K562 (cell line): ENCODE results near the gene SYCP3. TPM values are rescaled to one million over a fixed set of nuclear protein-coding genes. Genes with fewer than 3 reads are reported as not detected.

Experiments
- ATAC-seq: fragments of 200-7000 bp; cut with Tn5 transposase; 3 replicates; pipeline ENCODE4 v1.9.1; 2020; ENCODE audit warnings: moderate library complexity
- BruUV-seq: library from RNA; stranded (reverse); fragments of 400-500 nt; replicated peaks from 2 replicates; lab custom pipeline; 2021; lab: Mats Ljungman, UMichigan
- CTCF ChIA-PET: fragments of 300-600 bp; formaldehyde crosslinking; extraction: SDS; loops from one replicate; lab custom pipeline; 2021; ENCODE audit warnings: low intra/inter-chr PET ratio; lab: Yijun Ruan, JAX
- POLR2A ChIA-PET: fragments of 300-600, 350-650 bp; sonication (Branson Sonifier 250); formaldehyde crosslinking; extraction: SDS; loops from one replicate; lab custom pipeline; 2021; ENCODE audit warnings: antibody characterized with exemption, inconsistent platforms; lab: Yijun Ruan, JAX
- DNase-seq, 4 experiments: peaks; one replicate each; pipeline versions ENCODE4 v3.0.0 to v3.0.0-alpha.2; 2011 to 2018; ENCODE audit warnings: low spot score in 3 of 4, mixed read lengths in 3 of 4; ENCODE audit errors: extremely low read depth in 1 of 4
- FAIRE-seq: peaks from 2 replicates; lab custom pipeline; 2011; peaks lifted over from hg19 to GRCh38; lab: Jason Lieb, UNC
- H2AFZ ChIP-seq: 2 replicates; pipeline ENCODE4 v1.6.0; 2011; ENCODE audit warnings: low read depth, low read length, control low read depth, inconsistent platforms
- H3K27ac ChIP-seq: fragments of 200-600 bp; 3 replicates; pipeline ENCODE4 v1.8.0; 2011; ENCODE audit warnings: low read depth, mild to moderate bottlenecking, control low read depth, inconsistent platforms, low read length, moderate library complexity, mixed read lengths; ENCODE audit errors: extremely low read depth
- H3K27me3 ChIP-seq, 2 experiments: fragments of 300-600 bp in 1 of 2; 2 replicates in 1 of 2; 3 replicates in 1 of 2; pipeline versions ENCODE4 v1.6.0 to v1.8.0; 2011; ENCODE audit warnings: inconsistent platforms in 2 of 2, low read length in 2 of 2, mild to moderate bottlenecking in 1 of 2, mixed read lengths in 1 of 2, moderate library complexity in 1 of 2; ENCODE audit not compliant: control insufficient read depth in 2 of 2, insufficient read depth in 2 of 2
- H3K36me3 ChIP-seq: fragments of 300-600 bp; 3 replicates; pipeline ENCODE4 v1.8.0; 2011; ENCODE audit warnings: mild to moderate bottlenecking, low read length, inconsistent platforms; ENCODE audit not compliant: control insufficient read depth, insufficient read depth
- H3K4me1 ChIP-seq, 2 experiments: fragments of 200-600 bp in 1 of 2; replicated peaks in 1 of 2; 2 replicates in 1 of 2; 3 replicates in 1 of 2; pipeline versions ENCODE4 v1.5.1 to v1.8.0; 2011; ENCODE audit warnings: inconsistent platforms in 2 of 2, low read length in 2 of 2, mild to moderate bottlenecking in 1 of 2, mixed read lengths in 1 of 2, moderate library complexity in 1 of 2; ENCODE audit not compliant: control insufficient read depth in 2 of 2, insufficient read depth in 2 of 2
- H3K4me2 ChIP-seq: 2 replicates; pipeline ENCODE4 v1.6.1; 2011; ENCODE audit warnings: low read length, control low read depth, inconsistent platforms, mixed read lengths; ENCODE audit not compliant: insufficient read depth
- H3K4me3 ChIP-seq: fragments of 200-600 bp; sonication (generic), shearing (Covaris generic); 2 replicates; pipeline ENCODE4 v1.5.1; 2016; ENCODE audit warnings: control low read depth, inconsistent platforms
- H3K79me2 ChIP-seq: fragments of 200-600 bp; 3 replicates; pipeline ENCODE4 v1.8.0; 2011; ENCODE audit warnings: low read length, inconsistent platforms; ENCODE audit not compliant: control insufficient read depth, insufficient read depth
- H3K9ac ChIP-seq, 2 experiments: 2 replicates each; pipeline versions ENCODE4 v1.6.0 to v1.6.1; 2011; ENCODE audit warnings: low read depth in 2 of 2, low read length in 2 of 2, control low read depth in 1 of 2, inconsistent platforms in 1 of 2, mild to moderate bottlenecking in 1 of 2, mixed read lengths in 1 of 2; ENCODE audit not compliant: insufficient read depth in 1 of 2
- H3K9me1 ChIP-seq: one replicate; pipeline ENCODE4 v1.6.0; 2011; ENCODE audit warnings: inconsistent platforms, mild to moderate bottlenecking, low read length, moderate library complexity; ENCODE audit not compliant: control insufficient read depth, insufficient read depth
- H3K9me3 ChIP-seq: replicated peaks from 2 replicates; pipeline ENCODE4 v1.5.1; 2011; ENCODE audit warnings: low read depth, low read length, inconsistent platforms; ENCODE audit not compliant: control insufficient read depth, insufficient read depth
- H4K20me1 ChIP-seq: replicated peaks from 2 replicates; pipeline ENCODE4 v1.6.1; 2011; ENCODE audit warnings: low read length, inconsistent platforms, mixed read lengths; ENCODE audit not compliant: control insufficient read depth, insufficient read depth
- EP400 ChIP-seq: fragments of 450-650 bp; IDR thresholded peaks from 2 replicates; pipeline ENCODE4 v1.6.1; 2017; ENCODE audit warnings: antibody characterized with exemption, mild to moderate bottlenecking, moderate library complexity
- GATAD2B ChIP-seq: fragments of 450-650 bp; IDR thresholded peaks from 2 replicates; pipeline ENCODE4 v1.6.1; 2017; ENCODE audit warnings: mild to moderate bottlenecking, borderline replicate concordance
- ILF3 ChIP-seq: fragments of 450-650 bp; IDR thresholded peaks from 2 replicates; pipeline ENCODE4 v1.6.1; 2018; ENCODE audit warnings: antibody characterized with exemption, mild to moderate bottlenecking, moderate library complexity, borderline replicate concordance
- POLR2AphosphoS5 ChIP-seq: IDR thresholded peaks from 2 replicates; pipeline ENCODE4 v1.6.1; 2011; ENCODE audit warnings: mild to moderate bottlenecking, low read depth, low read length, moderate library complexity; ENCODE audit not compliant: control insufficient read depth, insufficient read depth
- POLR3G ChIP-seq: IDR thresholded peaks from 2 replicates; pipeline ENCODE4 v1.6.1; 2011; ENCODE audit not compliant: insufficient read length, insufficient replicate concordance; ENCODE audit errors: extremely low read depth
- PTTG1 ChIP-seq: fragments of 450-650 bp; IDR thresholded peaks from 2 replicates; pipeline ENCODE4 v1.6.1; 2016; ENCODE audit warnings: low read depth, mild to moderate bottlenecking, missing genetic modification characterization, missing compliant biosample characterization
- RBM22 ChIP-seq: fragments of 200-400 bp; formaldehyde crosslinking; IDR thresholded peaks from 2 replicates; pipeline ENCODE4 v1.6.1; 2018; ENCODE audit warnings: low read length, low read depth; ENCODE audit not compliant: poor library complexity, severe bottlenecking
- SMAD4 ChIP-seq: fragments of 250-450 bp; sonication (Bioruptor Pico); conservative IDR thresholded peaks from 2 replicates; pipeline ENCODE4 v1.8.0; 2021; ENCODE audit warnings: inconsistent platforms, mild to moderate bottlenecking, moderate library complexity
- SMARCA4 ChIP-seq: fragments of 450-650 bp; IDR thresholded peaks from 2 replicates; pipeline ENCODE4 v1.6.1; 2016
- ZC3H4 ChIP-seq: sonication (generic); formaldehyde crosslinking; IDR thresholded peaks from 2 replicates; pipeline ENCODE4 v1.9.0; 2021; ENCODE audit warnings: missing genetic modification reagents, borderline replicate concordance
- ZFP30 ChIP-seq: fragments of 250-450 bp; sonication (Bioruptor Pico); IDR thresholded peaks from 2 replicates; pipeline ENCODE4 v1.8.0; 2022; ENCODE audit warnings: moderate library complexity, mild to moderate bottlenecking, inconsistent platforms, borderline replicate concordance
- ZNF217 ChIP-seq: sonication (generic); formaldehyde crosslinking; IDR thresholded peaks from 2 replicates; pipeline ENCODE4 v1.8.0; 2022; ENCODE audit warnings: mild to moderate bottlenecking, missing genetic modification reagents
- WGBS: fragments of 100-300 bp; shearing (Covaris generic); methylation state at CpG from one replicate; pipeline ENCODE4 v1.1.6; 2016; ENCODE audit warnings: low coverage, mixed read lengths; ENCODE audit not compliant: insufficient coverage; ENCODE audit errors: missing lambda C conversion rate; 5-methylcytosine and 5-hydroxymethylcytosine counted together
- in situ Hi-C: fragments of 300-500 bp; cut with MboI; formaldehyde crosslinking; loops from 4 replicates; pipeline ENCODE4 v1.15.0; 2018; ENCODE audit warnings: inconsistent platforms, mixed read lengths
- intact Hi-C: fragments of 100-400 bp; cut with micrococcal nuclease; formaldehyde crosslinking; loops from 2 replicates; pipeline ENCODE4 v1.14.2; 2022
- polyA plus RNA-seq, 8 experiments: library from polyadenylated mRNA; depleted of rRNA in 4 of 8; stranded (reverse) in 5 of 8; unstranded in 3 of 8; fragments of >200 nt; fragmentation: Nextera tagmentation in 2 of 8; fragmentation: Illumina TruSeq in 1 of 8; extraction: Ambion mirVana in 2 of 8; extraction: Trizol in 1 of 8; gene quantifications; 2 replicates each; pipeline versions ENCODE4 v1.2.1 to v1.2.3, GENCODE V29; 2011 to 2014; ENCODE audit warnings: inconsistent platforms in 1 of 8, missing spikeins in 1 of 8
- total RNA-seq, 7 experiments: library from RNA; depleted of rRNA in 6 of 7; stranded (reverse); fragments of >200 nt in 6 of 7; fragmentation: Illumina TruSeq in 2 of 7; extraction: Trizol in 2 of 7; gene quantifications; 2 replicates each; pipeline versions ENCODE4 v1.2.1 to v1.2.3, GENCODE V29; 2011 to 2021; ENCODE audit warnings: low replicate concordance in 1 of 7
- TF ChIP-seq, protein P1 (sequence below), 3 experiments: fragments of 200-800 bp in 1 of 3; fragments of 250-450 bp in 1 of 3; fragments of 450-650 bp in 1 of 3; sonication (Bioruptor Pico) in 1 of 3; sonication (Bioruptor generic) in 1 of 3; formaldehyde crosslinking in 1 of 3; IDR thresholded peaks; 2 replicates each; pipeline versions ENCODE4 v1.6.1 to v1.8.0; 2016 to 2022; ENCODE audit warnings: mild to moderate bottlenecking in 2 of 3, missing genetic modification characterization in 2 of 3, missing compliant biosample characterization in 1 of 3, moderate library complexity in 1 of 3
- TF ChIP-seq, protein P2 (sequence below): sonication (generic); formaldehyde crosslinking; IDR thresholded peaks from 2 replicates; pipeline ENCODE4 v1.8.1; 2022; ENCODE audit warnings: missing genetic modification reagents
- TF ChIP-seq, protein P3 (sequence below): fragments of 250-450 bp; sonication (Bioruptor Pico); IDR thresholded peaks from 2 replicates; pipeline ENCODE4 v1.8.0; 2021; ENCODE audit warnings: moderate library complexity, mild to moderate bottlenecking, inconsistent platforms

Gene SYCP3
- total and polyA plus RNA-seq, 9 of the 15 experiments (the other 6 are each of a cell fraction or from before 2014, with no cell fraction given): 0.11 to 0.25 (median 0.22) TPM; not detected in 4

DNA sequence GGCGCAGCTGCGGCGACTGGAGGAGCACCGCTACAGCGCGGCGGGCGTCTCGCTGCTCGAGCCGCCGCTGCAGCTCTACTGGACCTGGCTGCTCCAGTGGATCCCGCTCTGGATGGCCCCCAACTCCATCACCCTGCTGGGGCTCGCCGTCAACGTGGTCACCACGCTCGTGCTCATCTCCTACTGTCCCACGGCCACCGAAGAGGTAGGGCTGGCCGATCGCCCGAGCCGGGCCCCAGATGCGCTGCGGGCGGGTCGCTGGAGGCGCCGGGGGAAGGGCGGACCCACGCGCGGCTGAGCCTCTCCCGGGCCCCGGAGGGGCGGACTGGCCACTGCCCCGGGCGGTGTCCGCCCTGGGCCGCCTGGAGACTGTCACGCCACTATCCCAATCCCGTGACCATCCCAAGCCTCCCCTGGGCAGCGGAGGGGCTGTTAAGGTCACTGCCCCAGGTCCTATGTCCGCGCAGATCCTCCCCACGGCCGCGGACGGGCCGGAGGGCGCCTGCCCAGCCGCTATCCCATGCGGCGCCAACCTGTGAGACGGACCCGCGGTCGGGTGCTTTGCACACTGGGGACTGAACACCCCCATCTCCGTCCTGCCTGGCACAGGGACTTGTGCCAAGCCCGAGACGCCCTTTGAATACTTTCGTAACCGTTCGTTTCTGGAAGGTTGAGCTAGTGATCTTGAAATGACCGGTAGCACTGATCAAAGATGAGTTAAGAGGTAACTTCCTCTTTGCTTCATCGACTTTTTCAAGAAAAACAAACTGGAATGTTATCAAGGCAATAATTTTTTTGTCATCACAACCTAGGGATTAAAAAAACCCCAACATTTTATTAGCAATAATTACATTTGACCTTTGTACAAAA, 41.1 kb downstream of the SYCP3 start:
- no TSS peak for BruUV-seq
- peak overlapping the region; percentile 87 for H3K4me3 ChIP-seq
- peak overlapping the region; percentile 77 for H2AFZ ChIP-seq
- H3K4me1 ChIP-seq: peaks cover 11 to 36% of the 10 kb centered on the region in 2 experiments
- CTCF ChIA-PET: no interaction called here
- peaks cover 7% of the 10 kb centered on the region for H3K9me3 ChIP-seq
- FAIRE-seq: peak; percentile 65
- in situ Hi-C loops (no loop called here), intact Hi-C loops (loop anchor here (2.0 to 5.0 kb wide), 2 partner anchors 27 to 1426 kb away; no protein-coding TSS in a partner anchor)
- H3K27ac ChIP-seq: peak overlapping the region; percentile 96
- peak overlapping the region; percentile 93 for H3K4me2 ChIP-seq
- H3K36me3 ChIP-seq: peaks cover 14% of the 10 kb centered on the region; the same call in 1 of the 3 replicates
- no peaks in the 10 kb centered on the region for H3K9me1 ChIP-seq
- no peaks in the 10 kb centered on the region for H3K27me3 ChIP-seq
- ATAC-seq: peak; percentile 52
- POLR2A ChIA-PET: interaction anchor here (0.6 to 2.1 kb wide), 3 partner anchors 9 to 15 kb away, joined by 3 to 6 read pairs (median 6); no protein-coding TSS in a partner anchor
- peaks cover 60% of the 10 kb centered on the region for H3K79me2 ChIP-seq
- H3K9ac ChIP-seq: peak overlapping the region; percentile 93 to 99
- DNase-seq: peak; percentile 49 to 52 (median 50)
- no peaks in the 10 kb centered on the region; the same call in 1 of the 2 replicates for H4K20me1 ChIP-seq
- WGBS: 2% methylated on average over 44 of the region's 67 CpGs
- TF ChIP-seq SMARCA4 (0 out of 2 replicates have a peak, but pooled peaks have one; percentile 29), PTTG1 (tag) (no peak), SMAD4 (CRISPR knock-in tag) (no peak; the same call in 1 of the 2 replicates), POLR2AphosphoS5 (no peak), ZC3H4 (CRISPR knock-in tag) (no peak), EP400 (peak; percentile 45; the same call in 1 of the 2 replicates), ZFP30 (CRISPR knock-in tag) (no peak), POLR3G (no peak), ILF3 (no peak), ZNF217 (CRISPR knock-in tag) (no peak), GATAD2B (0 out of 2 replicates have a peak, but pooled peaks have one; percentile 3), RBM22 (peak; percentile 56)
- TF ChIP-seq, protein P1, sequence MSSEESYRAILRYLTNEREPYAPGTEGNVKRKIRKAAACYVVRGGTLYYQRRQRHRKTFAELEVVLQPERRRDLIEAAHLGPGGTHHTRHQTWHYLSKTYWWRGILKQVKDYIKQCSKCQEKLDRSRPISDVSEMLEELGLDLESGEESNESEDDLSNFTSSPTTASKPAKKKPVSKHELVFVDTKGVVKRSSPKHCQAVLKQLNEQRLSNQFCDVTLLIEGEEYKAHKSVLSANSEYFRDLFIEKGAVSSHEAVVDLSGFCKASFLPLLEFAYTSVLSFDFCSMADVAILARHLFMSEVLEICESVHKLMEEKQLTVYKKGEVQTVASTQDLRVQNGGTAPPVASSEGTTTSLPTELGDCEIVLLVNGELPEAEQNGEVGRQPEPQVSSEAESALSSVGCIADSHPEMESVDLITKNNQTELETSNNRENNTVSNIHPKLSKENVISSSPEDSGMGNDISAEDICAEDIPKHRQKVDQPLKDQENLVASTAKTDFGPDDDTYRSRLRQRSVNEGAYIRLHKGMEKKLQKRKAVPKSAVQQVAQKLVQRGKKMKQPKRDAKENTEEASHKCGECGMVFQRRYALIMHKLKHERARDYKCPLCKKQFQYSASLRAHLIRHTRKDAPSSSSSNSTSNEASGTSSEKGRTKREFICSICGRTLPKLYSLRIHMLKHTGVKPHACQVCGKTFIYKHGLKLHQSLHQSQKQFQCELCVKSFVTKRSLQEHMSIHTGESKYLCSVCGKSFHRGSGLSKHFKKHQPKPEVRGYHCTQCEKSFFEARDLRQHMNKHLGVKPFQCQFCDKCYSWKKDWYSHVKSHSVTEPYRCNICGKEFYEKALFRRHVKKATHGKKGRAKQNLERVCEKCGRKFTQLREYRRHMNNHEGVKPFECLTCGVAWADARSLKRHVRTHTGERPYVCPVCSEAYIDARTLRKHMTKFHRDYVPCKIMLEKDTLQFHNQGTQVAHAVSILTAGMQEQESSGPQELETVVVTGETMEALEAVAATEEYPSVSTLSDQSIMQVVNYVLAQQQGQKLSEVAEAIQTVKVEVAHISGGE (CRISPR knock-in tag; IDR thresholded peaks at IDR 0.05): no peak
- TF ChIP-seq, protein P2, sequence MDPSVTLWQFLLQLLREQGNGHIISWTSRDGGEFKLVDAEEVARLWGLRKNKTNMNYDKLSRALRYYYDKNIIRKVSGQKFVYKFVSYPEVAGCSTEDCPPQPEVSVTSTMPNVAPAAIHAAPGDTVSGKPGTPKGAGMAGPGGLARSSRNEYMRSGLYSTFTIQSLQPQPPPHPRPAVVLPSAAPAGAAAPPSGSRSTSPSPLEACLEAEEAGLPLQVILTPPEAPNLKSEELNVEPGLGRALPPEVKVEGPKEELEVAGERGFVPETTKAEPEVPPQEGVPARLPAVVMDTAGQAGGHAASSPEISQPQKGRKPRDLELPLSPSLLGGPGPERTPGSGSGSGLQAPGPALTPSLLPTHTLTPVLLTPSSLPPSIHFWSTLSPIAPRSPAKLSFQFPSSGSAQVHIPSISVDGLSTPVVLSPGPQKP (CRISPR knock-in tag): no peak; the same call in 1 of the 2 replicates
- TF ChIP-seq, protein P3, sequence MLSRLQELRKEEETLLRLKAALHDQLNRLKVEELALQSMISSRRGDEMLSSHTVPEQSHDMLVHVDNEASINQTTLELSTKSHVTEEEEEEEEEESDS (CRISPR knock-in tag): no peak
